Measurements from ENCODE around the gene ZNF385D. TPM values are rescaled to one million over a fixed set of nuclear protein-coding genes. Genes with fewer than 3 reads are reported as not detected.
A peak's percentile ranks its signal among the peaks of the same experiment; 100 is the strongest.

The ZNF385D gene
- total RNA-seq, 1 experiment from 2014 or later, result 0.13 TPM

DNA sequence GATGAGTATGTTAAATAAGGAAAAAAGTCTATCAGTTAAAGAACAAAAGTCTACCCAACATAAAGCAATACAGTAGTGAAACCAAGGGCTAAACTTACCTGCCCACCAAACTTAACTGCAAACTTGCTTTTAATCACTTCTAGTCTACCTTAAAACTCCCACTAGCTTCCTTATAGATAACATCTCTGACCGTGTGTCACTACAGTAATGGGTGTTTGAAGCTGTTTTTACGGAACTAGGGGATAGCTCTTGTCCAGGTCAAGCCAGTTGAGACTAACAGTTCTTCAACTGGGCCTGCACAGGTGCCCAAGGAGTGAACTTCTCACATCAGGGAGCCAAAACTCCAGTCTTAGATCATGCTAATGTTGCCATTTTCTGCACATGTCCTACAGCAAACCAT lies 132.3 kb downstream of the ZNF385D start:
- DNase-seq (ENCODE audit: low read depth), result no peak

DNA sequence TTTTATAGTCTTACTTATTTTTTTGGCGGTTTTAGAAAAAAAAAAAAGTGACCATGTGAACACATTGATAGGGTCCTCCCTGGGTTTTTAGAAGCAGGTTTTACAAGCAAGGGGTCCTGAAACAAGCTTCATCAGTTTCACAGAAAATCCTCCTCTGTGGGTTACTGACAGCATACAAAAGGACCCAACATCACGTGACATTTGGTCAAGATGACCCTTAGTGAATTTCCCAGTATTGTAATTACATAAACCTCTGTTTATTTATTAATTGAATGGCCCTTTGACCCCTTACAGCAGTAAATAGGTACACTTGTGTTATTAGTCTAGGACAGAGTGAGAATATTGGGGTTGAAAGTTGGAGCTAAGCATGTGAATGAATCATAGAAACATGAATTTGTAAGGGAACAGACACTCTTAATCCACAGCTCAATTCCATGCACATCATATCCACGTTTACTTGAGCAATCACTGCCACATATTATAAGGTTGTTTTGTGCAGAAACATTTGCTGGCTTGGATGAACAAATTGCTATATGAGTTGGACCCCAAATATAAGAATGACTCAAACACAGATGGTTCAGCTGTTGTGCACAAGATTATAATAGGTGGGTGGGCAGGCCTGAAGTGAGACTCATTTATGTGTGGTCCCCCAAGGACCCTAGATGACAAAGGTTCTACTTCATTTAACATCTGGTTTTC lies 137.5 kb downstream of the ZNF385D start:
- DNase-seq (ENCODE audit: low read depth), result no peak

DNA sequence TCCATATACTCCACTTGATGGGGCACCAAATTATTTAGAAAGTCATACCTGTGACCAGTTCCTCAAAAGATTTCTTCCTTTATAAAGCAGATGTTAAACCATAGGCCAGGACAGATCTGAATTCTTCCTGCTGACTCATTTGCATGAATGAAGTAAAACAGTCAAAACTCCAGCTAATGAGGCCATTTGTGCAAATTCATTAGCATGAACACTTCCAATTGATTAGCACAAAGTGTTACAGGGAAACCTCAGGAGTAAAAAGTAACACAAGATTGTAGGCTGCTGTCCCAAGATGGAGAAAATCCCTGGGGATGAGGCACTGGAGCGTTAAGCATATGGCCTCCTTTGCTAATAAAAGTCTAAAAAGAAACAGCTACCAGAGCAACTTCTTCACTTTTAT lies 149.8 kb downstream of the ZNF385D start:
- no peak for DNase-seq (ENCODE audit: low read depth)

DNA sequence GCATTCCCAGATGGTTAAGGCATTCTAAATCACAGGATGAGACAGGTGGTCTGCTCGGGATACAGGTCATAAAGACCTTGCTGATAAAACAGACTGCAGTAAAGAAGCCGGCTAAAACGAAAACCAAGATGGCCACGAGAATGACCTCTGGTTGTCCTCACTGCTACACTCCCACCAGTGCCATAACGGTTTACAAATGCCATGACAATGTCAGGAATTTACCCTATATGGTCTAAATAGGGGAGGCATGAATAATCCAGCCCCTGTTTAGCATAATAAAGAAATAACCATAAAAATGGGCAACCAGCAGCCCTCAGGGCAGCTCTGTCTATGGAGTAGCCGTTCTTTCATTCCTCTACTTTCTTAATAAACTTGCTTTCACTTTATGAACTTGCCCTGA lies 151.1 kb downstream of the ZNF385D start:
- DNase-seq (ENCODE audit: low read depth), result no peak

DNA sequence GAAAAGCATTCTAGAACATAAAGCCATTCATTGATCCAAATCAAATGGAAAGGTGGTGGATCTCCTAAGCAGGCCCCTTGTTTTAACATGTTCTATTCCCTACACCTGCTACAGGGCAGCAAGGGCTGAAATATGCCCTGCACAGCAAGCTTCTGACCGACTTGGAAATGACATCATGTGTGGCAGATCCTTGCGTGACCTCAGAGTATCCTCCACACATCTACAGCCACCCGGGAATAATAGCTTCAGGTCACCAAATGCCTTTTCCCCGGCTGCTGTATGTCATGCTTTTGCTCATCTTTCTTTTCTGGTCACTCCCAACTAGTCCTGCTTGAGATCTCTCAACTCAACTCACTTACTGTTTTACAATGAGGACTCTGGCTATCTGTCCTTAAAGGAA lies 158.2 kb downstream of the ZNF385D start:
- DNase-seq (ENCODE audit: low read depth), result no peak

DNA sequence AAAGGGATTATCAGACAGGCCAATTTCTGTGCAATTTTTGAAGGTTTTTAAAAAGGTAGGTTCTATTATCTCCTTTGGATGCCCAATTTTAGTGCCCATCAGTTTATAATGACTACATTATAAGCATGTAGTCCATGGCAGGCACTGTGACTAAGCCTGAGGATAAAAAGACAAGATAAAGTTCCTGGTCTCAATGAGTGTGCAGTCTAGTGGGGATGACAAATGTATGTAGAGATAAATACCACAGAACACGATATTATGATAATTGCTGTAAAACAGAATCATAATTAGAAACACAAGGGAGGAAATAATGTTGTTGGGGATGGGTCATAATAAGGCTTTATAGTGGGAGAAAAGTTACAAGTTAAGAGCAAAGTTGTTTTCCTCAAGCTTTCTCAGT lies 163.1 kb downstream of the ZNF385D start:
- DNase-seq (ENCODE audit: low read depth), result no peak

DNA sequence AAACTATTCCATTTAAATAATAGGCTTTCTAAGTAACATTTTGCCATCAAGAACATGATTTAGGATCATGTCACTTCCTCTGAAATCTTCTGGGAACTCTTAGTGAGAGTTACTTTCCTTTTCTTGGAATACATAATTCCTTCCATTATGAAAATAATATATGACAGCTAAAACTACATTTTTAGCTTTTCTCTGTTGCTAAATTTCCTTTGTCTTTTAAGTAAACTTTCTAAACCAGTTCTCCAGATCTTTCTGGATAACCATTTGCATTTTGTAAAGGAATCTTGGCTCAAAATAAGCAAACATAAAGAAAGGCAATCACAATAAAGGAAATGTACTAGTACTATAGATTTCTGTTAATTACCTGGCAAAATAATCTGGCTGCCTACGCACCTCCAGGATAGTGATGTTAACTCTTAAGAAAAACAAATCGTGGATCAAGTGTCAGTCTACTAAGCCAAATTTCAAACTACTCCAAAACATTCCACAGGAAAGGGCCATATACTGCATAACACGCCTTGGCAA lies 165.7 kb downstream of the ZNF385D start:
- DNase-seq (ENCODE audit: low read depth), result no peak

DNA sequence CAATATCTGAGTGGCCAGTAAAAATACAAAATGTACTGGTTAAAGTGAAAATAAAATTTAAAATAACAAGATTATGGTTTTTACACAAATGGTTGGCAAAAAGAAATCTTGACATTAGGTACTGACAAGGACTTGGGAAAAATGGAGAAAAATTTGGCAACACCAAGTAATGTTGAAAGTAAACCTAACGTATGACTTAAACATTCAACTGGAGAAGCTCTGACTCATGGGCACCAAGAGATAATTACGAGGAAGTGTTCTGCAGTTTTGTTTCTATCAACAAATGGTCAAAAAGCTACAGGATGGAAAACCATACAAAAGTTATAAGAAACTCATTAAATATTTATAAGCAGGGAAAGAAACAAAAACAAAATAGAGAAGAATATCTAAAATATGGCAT lies 177.7 kb downstream of the ZNF385D start:
- peak; percentile 14 for DNase-seq (ENCODE audit: low read depth)

DNA sequence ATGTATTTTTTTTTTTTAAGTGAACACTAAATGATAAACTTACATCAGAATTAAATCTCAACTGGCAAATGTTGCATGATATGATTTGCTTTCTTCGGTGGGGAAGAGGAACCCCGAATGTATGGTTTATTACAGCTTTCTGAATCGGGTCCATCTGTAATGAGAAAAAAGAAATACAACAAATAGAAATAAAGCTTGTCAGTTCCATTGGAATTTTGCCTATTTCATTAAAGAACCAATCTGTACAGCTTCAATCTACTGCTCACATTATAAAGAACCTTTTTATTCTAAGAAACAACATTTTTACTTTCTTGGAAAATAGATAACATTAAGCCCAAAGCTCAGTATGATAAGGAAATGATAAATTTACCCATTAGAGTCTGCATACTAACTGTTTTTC lies 186.5 kb downstream of the ZNF385D start:
- DNase-seq (ENCODE audit: low read depth), result no peak

DNA sequence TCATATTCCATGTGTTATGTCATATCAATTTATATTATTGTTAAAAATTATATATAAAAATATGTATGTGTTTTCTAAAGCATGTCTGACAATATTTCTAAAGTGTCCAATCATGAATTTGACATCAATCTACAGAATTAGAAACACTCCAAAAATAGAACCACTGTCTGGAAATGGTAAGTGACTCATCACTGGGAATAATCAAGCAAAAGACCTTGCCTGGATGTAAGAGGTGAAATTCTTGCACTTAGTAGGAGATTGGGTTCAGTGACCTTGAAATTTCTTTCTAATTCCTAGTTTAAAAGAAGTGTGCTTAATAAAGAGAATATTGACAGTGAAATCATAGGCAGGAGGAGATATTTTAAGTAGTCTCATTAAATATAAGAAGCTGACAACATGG lies 188.8 kb downstream of the ZNF385D start:
- peak; percentile 2 for DNase-seq (ENCODE audit: low read depth)

DNA sequence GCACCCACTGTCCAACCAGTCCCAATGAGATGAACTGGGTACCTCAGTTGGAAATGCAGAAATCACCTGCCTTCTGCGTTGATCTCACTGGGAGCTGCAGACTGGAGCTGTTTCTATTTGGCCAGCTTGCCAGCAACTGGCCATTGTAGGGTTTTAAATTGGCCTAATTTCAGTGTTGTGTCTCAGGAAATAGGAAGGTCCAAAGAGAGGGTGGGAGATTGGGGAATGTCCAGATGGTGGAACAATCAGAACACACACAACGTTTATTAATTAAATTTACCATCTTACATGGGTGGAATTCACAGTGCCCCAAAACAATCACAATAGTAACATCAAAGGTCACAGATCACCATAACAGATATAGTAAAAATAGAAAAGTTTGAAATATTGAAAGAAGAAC lies 189.5 kb downstream of the ZNF385D start:
- DNase-seq (ENCODE audit: low read depth), result no peak

DNA sequence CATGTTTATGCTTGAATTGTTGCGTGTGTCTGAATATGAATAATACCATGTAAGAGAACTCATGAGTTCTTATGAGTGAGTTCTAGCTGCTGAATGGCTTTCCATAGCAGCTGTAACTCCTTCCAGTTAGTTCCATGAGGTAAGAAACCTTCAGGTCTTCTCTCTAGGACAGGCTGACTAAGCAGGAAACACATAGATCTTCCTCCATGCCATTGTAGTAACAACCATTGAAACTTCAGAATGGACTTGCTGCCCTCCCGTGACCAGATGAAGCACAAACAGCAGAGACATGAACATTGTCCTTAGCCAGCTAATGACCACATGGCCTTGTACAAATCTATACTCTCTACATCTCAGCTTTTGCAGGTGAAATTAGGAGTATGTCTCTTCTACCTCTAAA lies 200.0 kb downstream of the ZNF385D start:
- peak; percentile 63 for DNase-seq (ENCODE audit: low read depth)

DNA sequence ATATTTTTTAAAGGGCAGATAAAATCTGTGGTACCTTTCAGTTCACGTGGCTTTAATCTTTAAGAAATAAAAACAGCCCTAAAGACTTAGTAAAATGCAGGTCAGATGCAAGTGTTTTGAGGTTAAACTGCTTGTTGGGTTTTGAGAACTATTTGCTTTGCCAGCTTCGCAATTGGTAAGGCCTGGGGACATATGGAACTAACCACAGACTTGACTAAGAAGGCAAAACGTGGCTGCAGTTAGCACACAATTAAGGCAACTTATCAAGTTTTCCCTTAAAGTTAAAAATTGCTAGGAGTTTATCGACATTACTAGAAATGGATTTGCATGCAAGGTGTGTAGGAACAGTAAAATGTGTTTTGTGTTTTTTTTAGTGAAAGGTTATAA lies 206.9 kb downstream of the ZNF385D start:
- DNase-seq (ENCODE audit: low read depth), result no peak

DNA sequence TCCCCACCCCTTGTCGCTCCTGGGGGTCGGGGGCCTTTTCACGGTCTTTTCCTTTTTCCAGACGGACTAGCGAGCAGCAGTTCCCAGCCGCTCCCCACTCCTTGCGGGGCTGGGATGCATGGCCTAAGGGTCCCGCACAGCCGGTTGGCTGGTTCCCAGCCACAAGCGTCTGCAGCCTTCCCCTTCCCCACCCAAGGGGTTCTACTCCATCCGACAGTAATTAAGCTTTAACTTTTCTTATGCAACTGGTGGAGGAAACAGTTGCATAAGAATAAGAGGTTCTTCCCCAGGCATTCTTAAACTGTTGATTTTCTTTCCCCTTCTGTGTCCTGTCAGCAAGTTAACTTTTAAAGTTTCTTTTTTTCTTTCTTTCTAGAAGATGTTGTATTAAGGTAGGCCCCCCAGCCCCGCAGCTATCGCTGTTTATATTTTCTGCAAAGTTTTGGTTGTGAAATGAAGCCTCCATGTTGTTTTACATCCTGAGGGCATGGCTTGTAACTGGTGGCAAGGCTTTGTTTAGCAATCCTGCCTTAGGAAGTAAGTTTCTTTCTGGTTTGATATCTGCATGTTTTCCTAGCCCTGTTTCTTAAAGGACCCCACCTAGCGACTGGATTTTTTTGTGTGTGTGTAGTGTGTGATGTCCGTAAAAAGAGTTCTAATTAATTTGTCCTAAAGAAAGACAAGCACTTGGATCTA lies 207.5 kb downstream of the ZNF385D start:
- no peak for DNase-seq (ENCODE audit: low read depth)

DNA sequence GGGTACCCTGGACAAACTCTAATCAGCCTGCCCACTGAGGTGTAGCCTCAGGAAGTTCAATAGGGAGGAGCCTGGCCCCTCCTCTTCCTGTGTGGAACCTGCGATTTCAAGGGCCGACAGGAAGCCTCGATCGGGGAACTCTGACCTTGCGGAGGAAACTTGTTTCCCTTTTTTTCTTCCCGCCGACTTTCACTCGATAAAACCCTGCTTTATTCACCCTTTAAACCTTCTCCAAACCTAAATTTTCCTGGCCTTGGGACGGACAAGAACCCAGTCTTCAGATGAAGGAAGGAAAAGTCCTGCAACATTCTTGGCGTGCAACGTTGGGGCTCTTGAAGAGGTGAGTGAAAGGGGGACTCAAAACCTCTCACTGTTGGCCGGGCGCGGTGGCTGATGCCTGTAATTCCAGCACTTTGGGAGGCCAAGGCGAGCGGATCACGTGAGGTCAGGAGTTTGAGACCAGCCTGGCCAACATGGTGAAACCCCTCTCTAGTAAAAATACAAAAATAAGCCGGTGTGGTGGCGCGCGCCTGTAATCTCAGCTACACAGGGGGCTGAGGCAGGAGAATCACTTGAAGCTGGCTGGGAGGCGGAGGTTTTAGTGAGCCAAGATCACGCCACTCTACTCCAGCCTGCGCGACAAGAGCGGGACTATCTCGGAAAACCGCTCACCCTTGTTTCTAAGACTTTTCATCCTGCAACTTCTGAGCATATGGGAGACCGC lies 208.2 kb downstream of the ZNF385D start:
- no peak for DNase-seq (ENCODE audit: low read depth)

DNA sequence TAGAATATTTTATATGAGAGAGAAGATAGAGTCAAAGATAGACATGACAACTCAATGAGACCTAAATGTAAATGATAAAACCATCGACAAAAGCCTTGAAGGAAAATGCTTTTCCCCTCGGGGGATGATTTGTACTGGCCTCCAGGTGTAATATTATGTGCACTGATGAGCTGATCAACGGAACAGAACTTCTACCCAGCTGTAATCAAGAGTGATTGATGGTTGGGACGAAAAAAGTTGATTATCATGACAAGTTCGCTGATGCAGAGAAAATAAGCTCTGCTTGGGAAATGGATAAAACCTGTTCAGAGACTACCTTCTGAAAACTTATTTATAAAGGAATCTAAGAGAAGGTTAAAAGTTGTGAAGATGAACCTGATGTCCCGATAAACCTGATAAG lies 210.7 kb downstream of the ZNF385D start:
- no peak for DNase-seq (ENCODE audit: low read depth)

DNA sequence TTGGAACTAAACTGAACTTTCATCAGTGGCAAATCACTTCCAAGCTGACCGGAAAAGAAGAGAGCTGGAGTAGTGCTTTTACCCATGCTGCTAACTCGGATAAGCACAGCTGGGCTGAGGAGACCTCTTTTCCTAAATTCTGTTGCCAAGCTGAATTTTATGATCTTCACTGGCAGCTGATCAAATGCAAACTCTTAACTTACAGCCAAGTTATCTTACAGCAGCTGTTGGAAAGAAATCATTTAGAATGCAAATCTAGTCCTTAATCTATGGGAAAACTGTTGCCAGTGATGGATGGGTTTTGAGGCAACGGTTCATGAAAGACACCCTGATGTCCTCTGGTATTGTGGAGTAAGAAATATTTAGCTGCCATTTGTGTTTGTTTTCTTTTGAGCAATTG lies 216.5 kb downstream of the ZNF385D start:
- DNase-seq (ENCODE audit: low read depth), result no peak

DNA sequence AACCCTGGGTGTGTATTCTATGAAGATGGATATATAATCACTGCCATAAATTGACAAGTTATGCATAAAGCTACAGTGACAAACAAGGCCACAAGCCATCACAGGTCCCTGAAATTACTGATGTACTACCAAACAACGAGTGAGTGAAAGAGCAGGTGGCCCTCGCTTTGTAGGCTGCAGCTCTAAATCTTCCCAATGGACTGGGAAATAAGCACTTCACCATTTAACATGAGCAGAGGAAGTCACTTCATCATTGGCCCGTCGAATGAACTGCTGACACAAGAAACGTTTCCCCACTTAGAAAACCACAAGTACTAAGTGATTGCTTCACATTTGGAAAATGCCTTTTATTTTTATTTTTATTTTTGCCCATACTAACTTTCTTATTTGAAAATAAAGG lies 218.0 kb downstream of the ZNF385D start:
- no peak for DNase-seq (ENCODE audit: low read depth)

DNA sequence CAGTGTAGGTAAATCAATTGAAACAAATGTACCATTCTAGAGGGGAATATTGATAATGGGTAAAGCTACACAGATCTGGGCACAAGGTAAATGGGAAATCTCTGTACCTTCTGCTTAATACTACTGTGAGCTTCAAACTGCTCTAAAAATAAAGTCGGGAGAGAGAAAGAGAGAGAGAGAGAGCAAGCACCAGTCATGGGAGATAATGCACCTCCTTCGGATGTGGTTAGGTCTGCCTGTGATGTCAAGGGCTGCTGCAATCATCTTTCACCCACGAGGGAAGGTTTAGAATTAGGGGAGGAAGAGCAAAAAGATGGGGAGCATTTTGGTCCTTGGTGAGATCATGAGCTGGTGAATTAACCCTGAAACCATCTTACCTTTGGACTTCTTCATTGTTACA lies 219.1 kb downstream of the ZNF385D start:
- no peak for DNase-seq (ENCODE audit: low read depth)

DNA sequence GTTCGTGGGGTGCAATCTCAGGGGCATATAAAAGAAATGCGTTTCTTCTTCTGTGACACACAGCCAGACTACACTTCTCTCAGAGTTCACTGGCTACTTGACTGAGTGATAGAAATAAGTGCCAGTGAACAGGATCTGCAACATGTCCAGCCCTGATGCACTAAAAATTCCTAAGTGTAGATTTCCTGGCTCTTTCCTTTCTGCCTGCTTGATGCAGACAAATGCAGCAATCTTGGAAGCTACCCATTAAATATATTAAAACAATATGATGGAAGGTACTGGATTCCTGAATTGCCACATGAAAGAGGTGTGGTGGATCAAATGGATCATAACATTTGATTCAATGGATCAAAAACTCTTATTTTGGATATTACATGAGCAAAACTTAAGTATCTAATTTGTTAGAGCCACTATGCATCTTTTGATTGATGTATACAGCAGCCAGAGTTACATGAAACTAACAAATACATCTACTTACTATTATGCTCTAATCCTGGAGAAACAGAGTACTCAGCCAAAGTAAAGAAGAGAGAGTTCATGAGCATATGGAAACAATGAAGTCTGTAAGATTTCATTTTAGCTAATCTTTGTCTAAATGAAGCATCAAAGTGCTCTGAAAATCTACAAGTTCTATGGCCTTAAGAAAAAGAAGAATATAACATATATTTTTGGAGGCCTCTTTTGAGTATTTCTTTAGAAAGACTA lies 222.6 kb downstream of the ZNF385D start:
- no peak for DNase-seq (ENCODE audit: low read depth)

DNA sequence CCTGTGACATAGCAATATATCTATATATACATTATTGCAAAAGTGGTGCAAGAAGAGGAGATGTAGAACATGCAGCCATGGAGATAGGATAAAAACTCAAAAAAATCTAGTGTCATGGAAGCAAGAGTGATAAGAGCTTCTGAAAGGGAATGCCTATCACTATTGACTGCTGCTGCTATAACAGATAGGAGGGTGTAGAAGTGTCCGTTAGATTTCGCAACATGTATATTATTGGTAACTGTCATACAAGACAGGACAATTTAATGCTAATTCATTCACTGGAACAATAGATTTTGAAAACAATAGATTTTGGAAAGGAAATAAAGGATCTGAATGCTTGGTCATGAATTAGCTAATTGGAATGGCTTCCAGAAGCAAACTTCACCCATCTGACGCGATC lies 224.5 kb downstream of the ZNF385D start:
- DNase-seq (ENCODE audit: low read depth), result no peak

DNA sequence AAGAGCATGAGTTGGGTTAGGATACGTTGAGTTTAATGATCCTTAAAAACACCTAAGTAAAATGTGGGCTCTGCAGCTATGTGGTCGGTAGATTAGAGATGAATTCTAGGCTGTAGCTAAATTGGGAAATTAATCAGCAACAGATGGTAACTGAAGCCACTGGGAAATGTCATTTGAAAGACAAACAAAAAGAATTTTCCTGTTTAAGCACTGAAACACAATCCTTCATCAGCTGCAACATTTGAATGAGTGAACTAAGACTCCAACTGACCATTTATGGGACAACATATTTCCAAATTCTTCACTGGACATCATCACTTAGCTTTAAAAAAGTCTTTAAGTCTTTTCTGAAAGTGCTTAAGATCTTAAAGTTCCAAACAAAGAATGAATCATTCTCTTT lies 226.9 kb downstream of the ZNF385D start:
- no peak for DNase-seq (ENCODE audit: low read depth)

Measured in HT1080 (cell line).